Upper lobe of right lung (tissue), 1 donor: ENCODE measurements around the gene BMP10. TPM values are rescaled to one million over a fixed set of nuclear protein-coding genes. Genes with fewer than 3 reads are reported as not detected.

Experiments used
- ATAC-seq: fragments of 200-7000 bp; cut with Tn5 transposase; one replicate; pipeline ENCODE4 v1.9.1; 2020; ENCODE audit warnings: mild to moderate bottlenecking, moderate library complexity
- DNase-seq: peaks from one replicate; pipeline ENCODE4 v3.0.0-alpha.2; 2020
- H3K27ac ChIP-seq: fragments of 200-600 bp; one replicate; pipeline ENCODE4 v1.8.0; 2022
- H3K27me3 ChIP-seq: fragments of 200-600 bp; one replicate; pipeline ENCODE4 v1.8.0; 2022; ENCODE audit warnings: mild to moderate bottlenecking
- H3K36me3 ChIP-seq: fragments of 200-600 bp; one replicate; pipeline ENCODE4 v1.8.0; 2022
- H3K4me1 ChIP-seq: fragments of 200-600 bp; one replicate; pipeline ENCODE4 v1.8.0; 2022
- H3K4me3 ChIP-seq: fragments of 200-600 bp; one replicate; pipeline ENCODE4 v1.8.0; 2022; ENCODE audit warnings: mild to moderate bottlenecking
- H3K9me3 ChIP-seq: fragments of 200-600 bp; one replicate; pipeline ENCODE4 v1.8.0; 2022
- intact Hi-C: fragments of 100-400 bp; cut with DNase I; formaldehyde crosslinking; loops from one replicate; pipeline ENCODE4 v1.11.0; 2022
- total RNA-seq: library from RNA; stranded (reverse); fragmentation: NEBNext Ultra II Directional; extraction: Animal tissue kit (Norgen Biotek cat#: 25700); gene quantifications from one replicate; pipeline ENCODE4 v1.2.1, GENCODE V29; 2021
- TF ChIP-seq, protein P1 (sequence below): fragments of 200-600 bp; IDR thresholded peaks from one replicate; pipeline ENCODE4 v1.8.0; 2022; ENCODE audit warnings: antibody characterized with exemption
- donor health status: DM: no; HTN: yes; CAD: no; lungs with severe emphysema.

The BMP10 gene
- total RNA-seq, 1 donor from 2014 or later = 1.4 TPM

DNA sequence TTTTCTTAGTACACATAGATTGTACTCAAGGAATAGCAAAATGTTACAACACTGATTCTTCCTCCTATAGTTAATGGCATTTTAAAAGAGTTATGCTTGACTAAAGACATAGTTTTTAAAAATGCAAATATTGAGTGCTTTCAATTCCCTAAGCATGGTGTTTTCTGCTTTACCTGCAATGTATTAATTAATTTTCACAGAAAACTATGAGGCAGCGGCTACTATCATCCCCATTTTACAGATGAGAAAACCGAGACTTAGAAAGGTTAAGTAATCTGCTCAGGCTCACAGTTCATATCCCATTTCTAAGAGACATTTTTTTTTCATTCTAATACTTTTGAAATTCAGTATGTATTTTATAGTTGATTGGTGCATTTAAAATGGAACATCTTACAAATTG, 38.0 kb downstream of the BMP10 start:
- H3K27ac ChIP-seq = peak overlapping the region; percentile 83
- H3K4me1 ChIP-seq = peaks cover 48% of the 10 kb centered on the region
- H3K36me3 ChIP-seq = no peaks in the 10 kb centered on the region
- H3K9me3 ChIP-seq = no peaks in the 10 kb centered on the region
- no peaks in the 10 kb centered on the region for H3K27me3 ChIP-seq
- DNase-seq (no peak), ATAC-seq (no peak)
- TF ChIP-seq, protein P1, sequence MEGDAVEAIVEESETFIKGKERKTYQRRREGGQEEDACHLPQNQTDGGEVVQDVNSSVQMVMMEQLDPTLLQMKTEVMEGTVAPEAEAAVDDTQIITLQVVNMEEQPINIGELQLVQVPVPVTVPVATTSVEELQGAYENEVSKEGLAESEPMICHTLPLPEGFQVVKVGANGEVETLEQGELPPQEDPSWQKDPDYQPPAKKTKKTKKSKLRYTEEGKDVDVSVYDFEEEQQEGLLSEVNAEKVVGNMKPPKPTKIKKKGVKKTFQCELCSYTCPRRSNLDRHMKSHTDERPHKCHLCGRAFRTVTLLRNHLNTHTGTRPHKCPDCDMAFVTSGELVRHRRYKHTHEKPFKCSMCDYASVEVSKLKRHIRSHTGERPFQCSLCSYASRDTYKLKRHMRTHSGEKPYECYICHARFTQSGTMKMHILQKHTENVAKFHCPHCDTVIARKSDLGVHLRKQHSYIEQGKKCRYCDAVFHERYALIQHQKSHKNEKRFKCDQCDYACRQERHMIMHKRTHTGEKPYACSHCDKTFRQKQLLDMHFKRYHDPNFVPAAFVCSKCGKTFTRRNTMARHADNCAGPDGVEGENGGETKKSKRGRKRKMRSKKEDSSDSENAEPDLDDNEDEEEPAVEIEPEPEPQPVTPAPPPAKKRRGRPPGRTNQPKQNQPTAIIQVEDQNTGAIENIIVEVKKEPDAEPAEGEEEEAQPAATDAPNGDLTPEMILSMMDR = no peak
- intact Hi-C loops = no loop called here
- no peak overlapping the region for H3K4me3 ChIP-seq

DNA sequence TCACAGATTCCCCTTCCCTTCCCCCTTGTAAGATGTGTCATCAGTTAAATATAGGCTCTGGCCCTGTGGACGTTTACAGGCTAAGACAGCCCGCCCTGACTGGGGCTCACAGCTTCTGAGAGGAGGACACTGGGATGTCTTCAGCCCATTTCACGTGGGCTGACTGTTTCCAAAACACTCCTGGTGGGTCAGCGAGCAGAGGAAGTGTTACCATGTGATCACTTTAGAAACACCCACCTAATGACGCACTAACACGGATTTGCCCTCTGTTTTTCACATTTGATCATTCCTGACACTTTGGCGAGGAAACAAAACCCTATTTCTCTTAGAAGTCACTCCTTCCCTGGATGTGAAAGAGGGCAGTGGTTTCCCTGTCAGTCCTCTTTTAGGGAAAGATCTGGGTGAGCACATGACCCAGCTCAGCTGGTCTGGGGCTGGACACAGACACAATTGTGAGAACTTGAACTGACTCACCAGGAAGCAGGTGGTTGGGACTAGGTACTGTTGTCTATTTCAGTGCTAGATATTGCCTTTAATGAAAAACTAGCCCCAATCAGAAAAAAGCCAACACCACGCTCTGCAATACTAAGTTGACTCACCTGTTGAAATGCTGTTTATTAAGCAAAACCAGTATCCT, 38.8 kb downstream of the BMP10 start:
- peak; percentile 77 for DNase-seq
- Histone ChIP-seq H3K27me3 (no peaks in the 10 kb centered on the region), H3K4me3 (no peak overlapping the region), H3K4me1 (peaks cover 52% of the 10 kb centered on the region), H3K36me3 (no peaks in the 10 kb centered on the region), H3K9me3 (no peaks in the 10 kb centered on the region), H3K27ac (peak overlapping the region; percentile 83)
- ATAC-seq = peak; percentile 82
- TF ChIP-seq, protein P1 = no peak
- intact Hi-C loops = no loop called here

DNA sequence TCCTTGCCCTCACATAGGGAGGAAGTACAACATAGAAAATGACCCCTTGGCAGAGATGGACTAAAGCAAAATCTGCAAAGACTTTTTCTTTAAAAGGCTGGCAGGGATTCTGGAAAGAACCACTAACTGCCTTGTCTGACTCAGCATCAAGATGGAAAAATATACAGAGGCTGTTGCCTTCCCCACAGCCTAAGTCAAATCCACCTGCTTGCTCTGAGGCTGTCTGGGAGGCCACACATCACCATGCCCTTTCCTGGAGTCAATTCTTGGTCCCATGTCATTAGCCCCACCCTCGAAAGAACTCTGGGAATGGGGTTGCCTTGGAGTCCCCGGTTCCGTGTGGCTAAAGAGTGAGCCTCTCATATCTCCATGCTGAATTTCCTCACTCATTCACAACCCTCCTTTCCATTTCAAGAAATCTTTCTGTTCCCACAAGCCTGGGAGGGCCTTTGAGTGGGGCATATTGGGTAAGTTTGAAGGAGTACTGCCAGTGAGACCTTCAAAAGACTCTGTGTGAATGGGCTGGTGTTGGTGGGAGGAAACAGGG, 39.4 kb downstream of the BMP10 start:
- intact Hi-C loops = no loop called here
- peaks cover 52% of the 10 kb centered on the region for H3K4me1 ChIP-seq
- H3K4me3 ChIP-seq = no peak overlapping the region
- H3K36me3 ChIP-seq = peaks cover 3% of the 10 kb centered on the region
- H3K9me3 ChIP-seq = no peaks in the 10 kb centered on the region
- no peak for DNase-seq
- H3K27ac ChIP-seq = peak overlapping the region; percentile 83
- TF ChIP-seq, protein P1 = no peak
- no peak for ATAC-seq
- H3K27me3 ChIP-seq = no peaks in the 10 kb centered on the region

DNA sequence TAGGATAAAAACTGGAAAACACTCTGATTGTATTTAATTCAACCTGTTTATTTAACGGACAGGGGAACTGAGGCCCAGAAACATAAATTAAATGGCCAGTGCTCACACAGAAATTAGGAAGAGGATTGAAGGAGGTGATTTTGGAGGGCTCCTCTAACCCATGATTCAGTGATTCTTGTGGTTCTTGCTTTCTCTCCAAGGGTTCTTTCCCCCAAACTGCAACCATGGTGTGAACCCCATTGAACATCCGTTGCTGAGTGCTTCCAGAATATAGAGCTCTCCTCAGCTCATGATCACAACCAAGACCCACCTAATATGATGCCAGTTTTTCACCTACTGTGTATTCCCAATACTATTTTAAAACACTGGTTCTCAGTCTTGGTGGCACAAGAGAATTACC, 41.4 kb downstream of the BMP10 start:
- intact Hi-C loops = loop anchor here (10.0 kb wide), 1 partner anchor 55 kb away; no protein-coding TSS in a partner anchor
- peak overlapping the region; percentile 73 for H3K27ac ChIP-seq
- no peaks in the 10 kb centered on the region for H3K27me3 ChIP-seq
- no peak for DNase-seq
- peaks cover 17% of the 10 kb centered on the region for H3K36me3 ChIP-seq
- peaks cover 52% of the 10 kb centered on the region for H3K4me1 ChIP-seq
- no peaks in the 10 kb centered on the region for H3K9me3 ChIP-seq
- H3K4me3 ChIP-seq = no peak overlapping the region
- no peak for ATAC-seq
- TF ChIP-seq, protein P1 = no peak

DNA sequence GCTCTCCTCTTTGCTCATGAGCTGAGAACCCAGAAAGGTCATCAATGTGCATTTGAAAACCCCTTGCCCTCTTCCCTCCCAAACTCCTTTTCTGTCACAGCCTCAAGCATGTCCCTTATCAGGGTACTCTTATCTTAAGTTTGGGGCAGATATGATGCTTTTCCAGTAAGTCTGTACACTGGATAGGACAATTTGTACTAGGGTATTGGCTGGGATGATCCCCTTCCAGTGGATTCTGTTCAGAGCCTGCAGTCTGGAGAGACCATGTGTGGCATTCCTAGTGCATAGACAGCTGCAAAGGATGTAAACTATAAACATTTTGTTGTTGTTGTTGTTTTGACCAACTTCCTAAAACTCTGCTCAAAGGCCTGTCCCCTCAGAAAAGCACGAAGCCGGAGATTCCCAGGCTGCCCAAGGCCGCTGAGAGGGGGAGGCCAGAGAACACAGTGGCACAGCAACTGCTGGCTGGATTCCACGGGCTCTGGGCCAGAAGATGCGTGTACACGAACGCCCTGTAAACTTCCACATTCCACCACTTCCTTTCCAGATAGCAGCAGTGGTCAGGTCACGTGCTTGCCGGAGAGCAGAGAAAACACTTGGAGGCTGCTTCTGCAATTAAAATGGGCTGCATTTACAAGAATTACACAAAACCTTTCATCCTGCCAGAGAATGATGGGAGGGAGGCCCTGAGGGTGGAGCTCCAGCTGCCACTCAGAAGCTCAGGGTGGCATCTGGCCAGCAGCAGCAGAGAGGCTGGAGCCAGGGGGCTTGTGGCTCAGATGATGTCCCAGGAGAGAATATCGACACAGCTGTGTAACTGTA, 42.1 kb downstream of the BMP10 start:
- peaks cover 52% of the 10 kb centered on the region for H3K4me1 ChIP-seq
- H3K27me3 ChIP-seq = no peaks in the 10 kb centered on the region
- intact Hi-C loops = loop anchor here (10.0 kb wide), 1 partner anchor 54 kb away; no protein-coding TSS in a partner anchor
- TF ChIP-seq, protein P1 = peak; percentile 19
- peak; percentile 97 for DNase-seq
- H3K9me3 ChIP-seq = no peaks in the 10 kb centered on the region
- no peak overlapping the region for H3K4me3 ChIP-seq
- peak; percentile 90 for ATAC-seq
- H3K27ac ChIP-seq = peak overlapping the region; percentile 73
- H3K36me3 ChIP-seq = peaks cover 23% of the 10 kb centered on the region
